GM18867 (cell line): ENCODE data around the gene CISD3.
A peak's percentile ranks its signal among the peaks of the same experiment; 100 is the strongest.

Source experiments
- ATAC-seq: cut with Tn5 transposase; IDR thresholded peaks from one replicate; pipeline ENCODE4 v1.9.1; 2021; ENCODE audit warnings: mild to moderate bottlenecking, moderate library complexity; ENCODE audit not compliant: unreplicated experiment

CISD3 gene

DNA sequence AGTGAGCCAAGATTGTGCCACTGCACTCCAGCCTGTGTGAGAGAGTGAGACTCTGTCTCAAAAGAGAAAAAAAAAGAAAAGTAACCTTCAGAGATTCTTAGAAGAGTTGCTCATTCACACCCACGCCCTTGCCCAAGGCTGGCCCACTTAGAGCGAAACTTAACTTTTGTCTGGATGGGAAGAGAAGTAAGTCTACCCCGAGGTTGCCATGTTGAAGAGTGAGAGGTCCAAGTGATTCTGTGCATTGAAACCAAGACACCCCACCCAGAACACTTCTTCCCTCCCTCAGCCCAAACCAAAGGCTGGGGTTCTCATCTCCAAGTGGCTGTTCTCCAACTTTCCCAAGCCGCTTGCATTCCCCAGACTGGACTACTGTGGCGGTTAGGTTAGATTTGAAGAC lies 2.4 kb upstream of the CISD3 start:
- no peak for ATAC-seq

GRCh38 chr17:38728290-38728831 lies 1.8 kb upstream of the CISD3 start:
- no peak for ATAC-seq

DNA sequence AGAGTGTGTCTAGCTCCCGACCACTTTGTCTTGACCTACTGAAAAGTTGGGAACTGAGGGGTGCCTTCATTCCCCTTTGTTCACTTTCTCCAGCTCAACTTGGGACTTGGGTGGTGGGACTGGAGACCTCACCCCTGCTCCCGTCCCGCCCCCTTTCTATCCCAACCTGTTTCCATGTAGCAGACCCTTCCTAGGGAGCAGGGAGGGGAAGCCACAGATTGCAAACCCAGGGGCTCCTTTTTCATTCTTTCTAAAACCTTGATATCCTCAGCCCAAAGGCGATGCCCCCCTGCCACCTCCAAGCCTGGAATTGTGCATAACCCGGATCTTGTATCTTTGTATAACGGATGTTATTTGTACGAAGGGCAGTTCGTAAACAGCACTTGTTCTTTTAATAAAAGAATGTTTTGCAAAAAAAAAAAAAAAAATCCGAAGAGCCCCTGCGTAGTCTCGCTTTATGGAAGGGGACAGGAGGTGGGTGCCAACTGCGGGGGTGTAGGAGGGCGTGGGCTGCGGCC lies 714 bp upstream of the CISD3 start:
- no peak for ATAC-seq

- no peak for ATAC-seq
Observed at GRCh38 chr17:38730526-38731379, 612 bp downstream of the CISD3 start.

DNA sequence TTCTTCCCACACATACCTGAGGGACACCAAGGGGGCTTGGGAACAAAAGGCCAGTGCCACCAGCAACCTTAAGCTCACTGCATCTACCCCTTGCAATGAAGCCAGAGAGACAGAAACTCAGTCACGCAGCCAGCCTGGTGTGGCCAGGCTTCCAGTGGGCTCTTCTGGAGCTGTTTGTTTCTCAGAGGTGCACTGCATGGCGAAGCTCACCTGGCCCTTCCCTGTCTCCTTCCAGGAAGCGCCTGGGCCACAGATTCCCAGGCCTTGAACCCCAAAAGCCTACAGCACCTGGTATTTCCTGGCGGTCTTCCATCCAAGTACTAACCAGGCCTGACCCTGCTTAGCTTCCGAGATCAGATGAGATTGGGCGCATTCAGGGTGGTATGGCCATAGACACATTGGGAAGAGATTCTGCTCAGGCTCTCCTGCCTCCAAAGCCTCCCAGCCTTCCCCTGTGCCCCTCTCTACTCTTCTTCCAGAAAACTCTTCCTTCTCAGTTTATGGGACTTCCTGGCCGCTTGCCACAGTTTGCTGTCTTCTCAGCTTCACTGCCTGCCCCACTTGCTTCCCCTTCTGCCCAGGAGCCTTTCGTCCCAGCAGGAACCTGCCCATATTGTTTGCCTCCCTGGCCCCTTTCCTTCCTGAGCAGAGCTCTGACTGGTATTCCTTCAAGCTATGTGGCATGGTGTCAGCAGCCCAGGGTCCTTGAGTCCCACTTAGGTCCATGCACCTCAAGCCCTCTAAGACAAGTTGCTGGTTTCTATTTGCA lies 1.6 kb downstream of the CISD3 start:
- no peak for ATAC-seq

DNA sequence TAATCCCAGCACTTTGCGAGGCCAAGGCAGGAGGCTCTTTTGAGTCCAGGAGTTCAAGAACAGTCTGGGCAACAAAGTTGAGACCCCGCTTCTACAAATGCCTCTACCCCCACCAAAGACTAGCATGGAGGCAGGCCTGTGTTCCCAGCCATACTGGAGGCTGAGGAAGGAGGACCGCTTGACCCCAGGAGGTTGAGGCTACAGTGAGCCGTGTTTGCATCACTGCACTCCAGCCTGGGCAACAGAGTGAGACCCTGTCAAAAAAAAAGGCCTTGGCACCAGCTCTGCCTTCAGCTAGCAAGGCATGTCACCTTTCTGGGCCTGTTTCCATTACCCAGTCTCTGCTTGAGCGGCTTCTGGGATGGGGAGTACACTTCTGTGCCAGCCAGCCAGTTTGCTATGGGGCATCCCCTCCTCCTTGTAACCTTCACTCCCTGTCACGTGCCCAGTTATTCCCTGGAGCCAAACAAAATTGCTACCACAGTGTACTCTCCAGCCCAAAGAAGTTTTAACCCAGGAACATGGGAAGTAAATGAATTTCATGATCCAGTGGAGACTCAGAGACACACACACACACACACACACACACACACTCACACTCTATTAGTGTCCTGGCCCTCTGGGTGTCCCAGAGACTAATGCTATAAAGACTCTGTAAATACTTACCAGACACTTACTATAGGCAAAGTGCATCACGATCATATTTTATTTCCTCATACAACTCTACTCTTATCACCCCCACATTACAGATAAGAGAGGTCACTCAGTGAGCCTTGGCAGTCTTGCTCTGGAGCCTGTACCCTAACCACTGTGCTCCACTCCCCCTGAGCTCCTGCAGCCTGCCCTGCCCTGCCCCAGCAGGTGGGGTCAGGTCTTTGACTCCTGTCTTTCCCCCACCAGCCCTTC lies 2.5 kb downstream of the CISD3 start:
- no peak for ATAC-seq

GRCh38 chr17:38733282-38733981 lies 3.3 kb downstream of the CISD3 start:
- no peak for ATAC-seq

GRCh38 chr17:38733982-38734973 lies 4.1 kb downstream of the CISD3 start:
- ATAC-seq, result no peak

- ATAC-seq, result no peak
Observed at GRCh38 chr17:38735161-38735997, 5.2 kb downstream of the CISD3 start.

DNA sequence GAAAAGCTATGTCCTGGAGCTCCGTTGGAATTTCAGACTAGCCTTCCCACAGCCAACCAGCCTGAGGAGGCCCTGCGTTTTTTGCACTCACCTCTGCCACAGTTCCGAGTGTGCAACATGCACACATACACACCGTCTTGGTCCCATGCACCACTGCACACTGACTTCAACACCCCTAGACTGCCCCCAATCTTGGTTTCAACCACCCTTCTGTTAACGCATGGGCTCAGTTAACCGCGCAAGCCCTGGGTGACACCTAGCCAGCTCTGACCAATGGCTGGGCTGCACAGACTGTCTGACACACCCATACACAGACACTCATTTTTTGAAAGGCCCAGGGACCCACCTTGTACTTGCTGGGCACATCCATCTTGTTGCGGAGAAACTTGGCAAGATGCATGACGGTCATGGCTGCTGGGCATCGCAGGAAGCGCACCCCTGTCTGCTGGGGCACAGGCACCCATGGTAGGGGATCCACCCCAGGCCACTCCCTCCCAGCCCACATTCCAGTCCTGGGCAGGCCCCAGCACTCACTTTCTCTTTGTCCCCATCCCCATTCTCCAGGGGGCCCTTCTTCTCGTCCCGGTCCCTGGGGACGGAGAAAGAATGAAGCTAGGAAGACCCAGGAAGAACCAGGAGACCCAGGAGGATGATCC lies 8.0 kb downstream of the CISD3 start:
- ATAC-seq, result peak; percentile 57

DNA sequence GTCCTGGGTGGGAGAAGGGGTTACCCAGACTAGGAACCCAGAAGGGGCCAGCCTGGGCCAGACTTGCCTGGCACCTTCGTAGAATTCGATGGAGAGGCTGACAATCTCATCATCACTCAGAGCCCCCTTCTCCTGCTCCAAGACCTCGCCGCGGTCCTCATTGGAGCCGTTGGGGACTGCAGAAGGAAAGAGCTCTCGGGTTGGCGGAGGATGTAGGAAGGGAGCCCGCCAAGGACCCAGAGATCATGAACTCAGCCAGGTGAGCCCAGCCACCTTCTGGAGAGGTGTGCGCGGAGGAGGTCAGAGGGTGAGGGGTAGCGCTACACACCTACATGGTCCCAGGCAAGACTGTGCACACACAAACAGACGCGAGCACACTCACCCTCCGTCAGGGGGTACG lies 8.5 kb downstream of the CISD3 start:
- ATAC-seq, result no peak

DNA sequence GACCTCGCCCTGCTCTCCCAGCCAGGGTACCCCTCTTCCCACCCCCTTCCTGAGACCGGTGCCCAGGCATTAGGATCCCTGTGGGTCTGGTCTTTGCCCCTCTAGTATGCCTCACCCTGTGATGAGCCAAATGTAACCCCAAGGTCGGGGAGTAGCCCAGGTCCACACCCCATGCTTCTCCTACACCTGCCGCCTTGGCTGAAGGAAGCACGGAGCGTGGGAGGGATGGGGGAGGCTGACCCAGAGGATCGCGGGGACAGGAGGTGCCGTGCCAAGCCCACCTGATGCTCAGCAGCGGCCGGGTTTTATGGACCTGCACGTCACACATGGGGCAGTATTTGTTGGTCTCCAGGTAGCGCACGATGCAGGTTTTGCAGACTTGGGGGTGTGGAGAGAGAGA lies 9.2 kb downstream of the CISD3 start:
- no peak for ATAC-seq

- no peak for ATAC-seq
Observed at GRCh38 chr17:38740044-38740443, 9.9 kb downstream of the CISD3 start.

GRCh38 chr17:38740806-38741205 lies 10.7 kb downstream of the CISD3 start:
- no peak for ATAC-seq

- no peak for ATAC-seq
Observed at GRCh38 chr17:38741461-38741860, 11.3 kb downstream of the CISD3 start.

GRCh38 chr17:38741921-38742410 lies 11.8 kb downstream of the CISD3 start:
- no peak for ATAC-seq
